Measurements from ENCODE around the gene PRPSAP2.

Gene PRPSAP2

GRCh38 chr17:18971801-18972200 lies 113.9 kb downstream of the PRPSAP2 start:
- H3K27me3 ChIP-seq (replicated peaks) = no peaks in the 10 kb centered on the region
- no peak overlapping the region for H3K27ac ChIP-seq
- peaks cover 5% of the 10 kb centered on the region for H3K36me3 ChIP-seq (replicated peaks)
- no peak for DNase-seq
- no peak for TF ChIP-seq CTCF (IDR thresholded peaks at IDR 0.05; ENCODE audit: low read depth, low read length, missing control alignments)
- no peak overlapping the region for H3K4me3 ChIP-seq (ENCODE audit: low read depth, low read length)
- in situ Hi-C loops (cut with HindIII; ENCODE audit: low pct_ligation_motif_present, low sequenced_read_pairs) = loop anchor here (25.0 kb wide), 1 partner anchor 110 kb away; the partner anchor contains the start of gene PRPSAP2

DNA sequence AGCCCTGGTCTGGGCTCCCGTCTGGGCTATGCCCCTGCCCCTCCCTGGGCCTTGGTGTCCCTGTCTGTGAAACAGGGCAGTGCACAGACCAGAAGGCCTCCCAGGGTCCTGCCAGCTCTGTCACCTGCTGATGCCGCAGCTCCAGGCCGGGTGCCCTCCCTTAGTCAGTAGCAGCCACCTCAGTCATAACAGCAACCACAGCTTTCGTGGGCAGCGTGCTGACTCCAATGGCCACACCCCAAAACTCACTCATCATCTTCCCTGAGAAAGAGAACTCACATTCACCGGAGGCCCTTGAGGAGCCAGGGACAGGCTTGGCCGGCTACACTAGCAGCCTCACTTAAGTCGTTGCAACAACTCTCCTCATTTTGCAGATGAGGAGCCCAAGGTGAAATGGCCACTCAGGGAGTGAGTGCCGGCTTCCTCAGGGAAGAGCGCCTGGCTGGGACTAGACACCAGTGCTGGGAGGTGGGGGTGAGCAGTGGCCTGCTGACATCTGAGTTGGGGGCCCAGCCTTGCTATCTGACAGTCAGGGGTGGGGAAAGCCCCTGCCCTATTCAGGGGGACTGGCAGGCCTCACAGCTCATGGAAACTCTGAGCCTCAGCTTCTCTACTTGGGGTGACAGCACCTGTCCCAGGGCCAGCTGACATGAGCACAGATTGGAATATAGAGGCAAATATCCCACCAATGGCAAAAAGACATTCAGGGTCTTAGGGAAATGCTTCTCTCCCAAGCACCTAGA lies 116.6 kb downstream of the PRPSAP2 start:
- TF ChIP-seq CTCF (IDR thresholded peaks at IDR 0.05; ENCODE audit: low read depth, low read length, missing control alignments) = no peak
- no peak for DNase-seq
- H3K4me3 ChIP-seq (ENCODE audit: low read depth, low read length) = no peak overlapping the region
- peaks cover 10% of the 10 kb centered on the region for H3K36me3 ChIP-seq (replicated peaks)
- no peak overlapping the region for H3K27ac ChIP-seq
- no peaks in the 10 kb centered on the region for H3K27me3 ChIP-seq (replicated peaks)
- in situ Hi-C loops (cut with HindIII; ENCODE audit: low pct_ligation_motif_present, low sequenced_read_pairs) = loop anchor here (25.0 kb wide), 1 partner anchor 112 kb away; the partner anchor contains the start of gene PRPSAP2

- in situ Hi-C loops (cut with HindIII; ENCODE audit: low pct_ligation_motif_present, low sequenced_read_pairs) = no loop called here
- TF ChIP-seq CTCF (IDR thresholded peaks at IDR 0.05; ENCODE audit: low read depth, low read length, missing control alignments) = no peak
Observed at GRCh38 chr17:18975597-18975996, 117.7 kb downstream of the PRPSAP2 start.

GRCh38 chr17:18976201-18976600 lies 118.3 kb downstream of the PRPSAP2 start:
- no peak for DNase-seq
- in situ Hi-C loops (cut with HindIII; ENCODE audit: low pct_ligation_motif_present, low sequenced_read_pairs) = no loop called here
- peaks cover 7% of the 10 kb centered on the region for H3K36me3 ChIP-seq (replicated peaks)
- no peak overlapping the region for H3K4me3 ChIP-seq (ENCODE audit: low read depth, low read length)
- no peak overlapping the region for H3K27ac ChIP-seq
- TF ChIP-seq CTCF (IDR thresholded peaks at IDR 0.05; ENCODE audit: low read depth, low read length, missing control alignments) = no peak
- no peaks in the 10 kb centered on the region for H3K27me3 ChIP-seq (replicated peaks)

More at GRCh38 chr17:18975597-18975996, 117.7 kb downstream of the PRPSAP2 start:
- Histone ChIP-seq H3K4me3 (ENCODE audit: low read depth, low read length) (no peak overlapping the region), H3K27ac (no peak overlapping the region), H3K27me3 (replicated peaks) (no peaks in the 10 kb centered on the region), H3K36me3 (replicated peaks) (peaks cover 10% of the 10 kb centered on the region)
- no peak for DNase-seq

DNA sequence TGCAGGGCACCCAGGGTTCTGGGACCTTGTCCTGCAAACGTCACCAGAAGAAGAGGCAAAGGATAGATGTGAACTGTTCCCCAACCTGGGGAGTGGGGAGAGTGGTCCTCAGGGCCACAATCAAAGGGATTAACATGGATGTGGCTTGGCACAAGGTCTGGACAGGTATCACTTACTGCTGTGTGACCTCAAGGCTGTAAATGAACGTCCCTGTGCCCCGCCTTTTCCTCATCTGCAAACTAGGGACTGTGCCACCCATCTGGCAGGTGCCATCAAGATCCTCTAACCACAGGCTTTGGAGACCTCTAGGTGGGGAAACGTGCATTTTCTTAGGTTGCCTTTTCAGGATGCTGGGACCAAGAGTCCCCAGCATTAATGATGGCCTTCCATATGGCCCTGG lies 119.1 kb downstream of the PRPSAP2 start:
- Histone ChIP-seq H3K36me3 (replicated peaks) (peaks cover 5% of the 10 kb centered on the region), H3K27me3 (replicated peaks) (no peaks in the 10 kb centered on the region), H3K4me3 (ENCODE audit: low read depth, low read length) (no peak overlapping the region), H3K27ac (no peak overlapping the region)
- TF ChIP-seq CTCF (IDR thresholded peaks at IDR 0.05; ENCODE audit: low read depth, low read length, missing control alignments) = no peak
- in situ Hi-C loops (cut with HindIII; ENCODE audit: low pct_ligation_motif_present, low sequenced_read_pairs) = no loop called here
- no peak for DNase-seq

GRCh38 chr17:18977646-18978045 lies 119.7 kb downstream of the PRPSAP2 start:
- TF ChIP-seq CTCF (IDR thresholded peaks at IDR 0.05; ENCODE audit: low read depth, low read length, missing control alignments) = no peak
- in situ Hi-C loops (cut with HindIII; ENCODE audit: low pct_ligation_motif_present, low sequenced_read_pairs) = no loop called here
- no peaks in the 10 kb centered on the region for H3K27me3 ChIP-seq (replicated peaks)
- no peak for DNase-seq
- H3K27ac ChIP-seq = no peak overlapping the region
- peaks cover 5% of the 10 kb centered on the region for H3K36me3 ChIP-seq (replicated peaks)
- no peak overlapping the region for H3K4me3 ChIP-seq (ENCODE audit: low read depth, low read length)

Data from brain microvascular endothelial cell (primary cell).